H9 (cell line): Measurements from ENCODE around the gene SACM1L. TPM values are rescaled to one million over a fixed set of nuclear protein-coding genes. Genes with fewer than 3 reads are reported as not detected.

Source experiments
- DNase-seq: peaks from one replicate; pipeline ENCODE4 v3.0.0-alpha.2; 2017
- H2AFZ ChIP-seq: one replicate; pipeline ENCODE4 v1.6.1; 2013; ENCODE audit warnings: mild to moderate bottlenecking, low read length, control low read depth, moderate library complexity
- H2AK5ac ChIP-seq: 2 replicates; pipeline ENCODE4 v1.6.1; 2013; ENCODE audit warnings: low read length, control low read depth, mixed read lengths; ENCODE audit not compliant: insufficient read length
- H2BK120ac ChIP-seq: one replicate; pipeline ENCODE4 v1.6.1; 2013; ENCODE audit warnings: low read depth, mild to moderate bottlenecking, low read length, control low read depth, inconsistent platforms; ENCODE audit not compliant: poor library complexity, severe bottlenecking
- H2BK12ac ChIP-seq: 2 replicates; pipeline ENCODE4 v1.6.1; 2013; ENCODE audit warnings: low read length, control low read depth, mixed read lengths, low read depth; ENCODE audit not compliant: insufficient read length
- H2BK15ac ChIP-seq: 2 replicates; pipeline ENCODE4 v1.6.1; 2013; ENCODE audit warnings: low read depth, low read length, control low read depth
- H2BK20ac ChIP-seq: one replicate; pipeline ENCODE4 v1.6.1; 2013; ENCODE audit warnings: low read depth, mild to moderate bottlenecking, low read length, control low read depth, inconsistent platforms; ENCODE audit not compliant: poor library complexity, severe bottlenecking
- H2BK5ac ChIP-seq: 2 replicates; pipeline ENCODE4 v1.6.1; 2013; ENCODE audit warnings: low read length, control low read depth, mixed read lengths; ENCODE audit not compliant: insufficient read length
- H3K14ac ChIP-seq: 2 replicates; pipeline ENCODE4 v1.6.1; 2013; ENCODE audit warnings: low read length, control low read depth; ENCODE audit not compliant: insufficient read depth
- H3K18ac ChIP-seq: 2 replicates; pipeline ENCODE4 v1.6.1; 2013; ENCODE audit warnings: low read depth, mild to moderate bottlenecking, mixed read lengths, low read length, control low read depth; ENCODE audit not compliant: insufficient read length
- H3K23ac ChIP-seq: 2 replicates; pipeline ENCODE4 v1.6.1; 2013; ENCODE audit warnings: low read length, control low read depth, mixed read lengths, low read depth; ENCODE audit not compliant: insufficient read length
- H3K23me2 ChIP-seq: 2 replicates; pipeline ENCODE4 v1.6.1; 2013; ENCODE audit warnings: low read depth, mild to moderate bottlenecking, mixed read lengths, low read length, control low read depth; ENCODE audit not compliant: insufficient read length, poor library complexity, severe bottlenecking
- H3K27ac ChIP-seq: 2 replicates; pipeline ENCODE4 v1.5.1; 2013; ENCODE audit warnings: low read length, control low read depth, mixed read lengths, low read depth; ENCODE audit not compliant: insufficient read length
- H3K27me3 ChIP-seq: 2 replicates; pipeline ENCODE4 v1.6.1; 2013; ENCODE audit warnings: low read length, control low read depth, inconsistent platforms; ENCODE audit not compliant: insufficient read depth
- H3K4ac ChIP-seq: 2 replicates; pipeline ENCODE4 v1.6.1; 2013; ENCODE audit warnings: low read depth, mild to moderate bottlenecking, control low read depth, inconsistent platforms, low read length, moderate library complexity
- H3K4me1 ChIP-seq: 2 replicates; pipeline ENCODE4 v1.6.1; 2013; ENCODE audit warnings: low read length, control low read depth, inconsistent platforms; ENCODE audit not compliant: insufficient read depth
- H3K4me2 ChIP-seq: 2 replicates; pipeline ENCODE4 v1.6.1; 2013; ENCODE audit warnings: low read length, control low read depth, mixed read lengths; ENCODE audit not compliant: insufficient read length, insufficient read depth
- H3K56ac ChIP-seq: 2 replicates; pipeline ENCODE4 v1.6.1; 2013; ENCODE audit warnings: low read depth, mild to moderate bottlenecking, mixed read lengths, low read length, control low read depth; ENCODE audit not compliant: insufficient read length
- H3K79me1 ChIP-seq: 2 replicates; pipeline ENCODE4 v1.6.1; 2013; ENCODE audit warnings: low read depth, mild to moderate bottlenecking, moderate library complexity, low read length, control low read depth, inconsistent platforms; ENCODE audit not compliant: insufficient read depth, poor library complexity, severe bottlenecking
- H3K79me2 ChIP-seq: 2 replicates; pipeline ENCODE4 v1.6.1; 2013; ENCODE audit warnings: low read length, control low read depth, inconsistent platforms; ENCODE audit not compliant: insufficient read depth
- H3K9ac ChIP-seq: 2 replicates; pipeline ENCODE4 v1.6.1; 2013; ENCODE audit warnings: low read length, control low read depth, mixed read lengths; ENCODE audit not compliant: insufficient read length; ENCODE audit errors: extremely low read depth
- H3K9me3 ChIP-seq: one replicate; pipeline ENCODE4 v1.6.1; 2013; ENCODE audit warnings: low read depth, low read length, inconsistent platforms; ENCODE audit not compliant: control insufficient read depth
- H3T11ph ChIP-seq: one replicate; pipeline ENCODE4 v1.6.1; 2013; ENCODE audit warnings: mild to moderate bottlenecking, low read length, control low read depth, inconsistent platforms
- H4K20me1 ChIP-seq: one replicate; pipeline ENCODE4 v1.6.1; 2013; ENCODE audit not compliant: control insufficient read depth, insufficient read length, insufficient read depth
- H4K5ac ChIP-seq: 2 replicates; pipeline ENCODE4 v1.6.1; 2013; ENCODE audit warnings: low read depth, mild to moderate bottlenecking, mixed read lengths, low read length, control low read depth; ENCODE audit not compliant: insufficient read length
- H4K8ac ChIP-seq: replicated peaks from 2 replicates; pipeline ENCODE4 v1.6.1; 2013; ENCODE audit warnings: low read length, control low read depth, mixed read lengths, low read depth; ENCODE audit not compliant: insufficient read length
- H4K91ac ChIP-seq: 2 replicates; pipeline ENCODE4 v1.6.1; 2013; ENCODE audit warnings: low read depth, mild to moderate bottlenecking, moderate library complexity, mixed read lengths, low read length, control low read depth; ENCODE audit not compliant: insufficient read length
- H3K27ac Mint-ChIP-seq, 3 experiments: 2 replicates in 2 of 3; 3 replicates in 1 of 3; pipeline ENCODE4 v1.8.0; 2020 to 2021; ENCODE audit warnings: mixed read lengths in 3 of 3, mild to moderate bottlenecking in 1 of 3, moderate library complexity in 1 of 3
- H3K27me3 Mint-ChIP-seq: 2 replicates; pipeline ENCODE4 v1.8.0; 2021; ENCODE audit warnings: low read depth, mild to moderate bottlenecking, moderate library complexity, mixed read lengths
- H3K36me3 Mint-ChIP-seq, 3 experiments: 2 replicates in 2 of 3; 3 replicates in 1 of 3; pipeline ENCODE4 v1.8.0; 2020 to 2021; ENCODE audit warnings: low read depth in 3 of 3, mixed read lengths in 3 of 3; ENCODE audit not compliant: insufficient read depth in 1 of 3
- H3K4me1 Mint-ChIP-seq, 2 experiments: 2 replicates each; pipeline ENCODE4 v1.8.0; 2020; ENCODE audit warnings: mixed read lengths in 2 of 2
- H3K4me3 Mint-ChIP-seq, 2 experiments: 2 replicates in 1 of 2; 3 replicates in 1 of 2; pipeline ENCODE4 v1.8.0; 2020 to 2021; ENCODE audit warnings: mild to moderate bottlenecking in 2 of 2, mixed read lengths in 2 of 2, moderate library complexity in 1 of 2
- H3K9me3 Mint-ChIP-seq, 2 experiments: 2 replicates in 1 of 2; 3 replicates in 1 of 2; pipeline ENCODE4 v1.8.0; 2020; ENCODE audit warnings: mild to moderate bottlenecking in 2 of 2, mixed read lengths in 2 of 2, moderate library complexity in 1 of 2
- WGBS: extraction: QIAGEN DNeasy Blood & Tissue Kit; methylation state at CpG from one replicate; pipeline ENCODE4 v1.1.7; 2013; ENCODE audit warnings: missing lambda C conversion rate, low lambda C conversion rate, mixed read lengths; ENCODE audit not compliant: insufficient read length; ENCODE audit errors: extremely low coverage; 5-methylcytosine and 5-hydroxymethylcytosine counted together
- total RNA-seq: library from RNA; stranded (reverse); gene quantifications from 2 replicates; pipeline ENCODE4 v1.2.1, GENCODE V29; 2021
- TF ChIP-seq, protein P1 (sequence below): fragments of 200-600 bp; sonication (generic); conservative IDR thresholded peaks from 3 replicates; pipeline ENCODE4 v1.8.0; 2021; ENCODE audit warnings: antibody characterized with exemption, mild to moderate bottlenecking

The SACM1L gene
- total RNA-seq, 1 experiment from 2014 or later = 52.8 TPM

DNA sequence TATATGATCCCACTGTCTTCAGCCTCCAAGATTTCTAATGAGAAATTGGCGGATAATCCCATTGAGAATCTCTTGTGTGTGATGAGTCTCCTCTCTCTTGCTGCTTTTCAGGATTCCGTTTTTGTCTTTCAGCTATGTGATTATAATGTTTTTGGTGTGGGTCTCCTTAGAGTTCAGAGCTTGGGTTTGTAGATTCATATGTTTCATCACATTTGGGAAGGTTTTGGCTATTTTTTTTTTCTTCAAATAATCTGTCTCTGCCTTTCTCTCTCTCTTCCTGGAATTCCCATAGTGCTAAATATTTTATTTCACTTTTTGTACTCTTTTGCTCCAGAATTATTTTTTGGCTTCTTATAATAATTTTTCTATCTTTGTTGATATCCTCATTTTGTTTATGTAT, 40.4 kb downstream of the SACM1L start:
- H3K36me3 Mint-ChIP-seq = peaks cover 21 to 73% (median 66%) of the 10 kb centered on the region in 3 experiments; a peak in 6 of 7 replicates
- no peak overlapping the region for H2BK20ac ChIP-seq
- H2BK120ac ChIP-seq = no peak overlapping the region
- no peak for DNase-seq
- TF ChIP-seq, protein P1, sequence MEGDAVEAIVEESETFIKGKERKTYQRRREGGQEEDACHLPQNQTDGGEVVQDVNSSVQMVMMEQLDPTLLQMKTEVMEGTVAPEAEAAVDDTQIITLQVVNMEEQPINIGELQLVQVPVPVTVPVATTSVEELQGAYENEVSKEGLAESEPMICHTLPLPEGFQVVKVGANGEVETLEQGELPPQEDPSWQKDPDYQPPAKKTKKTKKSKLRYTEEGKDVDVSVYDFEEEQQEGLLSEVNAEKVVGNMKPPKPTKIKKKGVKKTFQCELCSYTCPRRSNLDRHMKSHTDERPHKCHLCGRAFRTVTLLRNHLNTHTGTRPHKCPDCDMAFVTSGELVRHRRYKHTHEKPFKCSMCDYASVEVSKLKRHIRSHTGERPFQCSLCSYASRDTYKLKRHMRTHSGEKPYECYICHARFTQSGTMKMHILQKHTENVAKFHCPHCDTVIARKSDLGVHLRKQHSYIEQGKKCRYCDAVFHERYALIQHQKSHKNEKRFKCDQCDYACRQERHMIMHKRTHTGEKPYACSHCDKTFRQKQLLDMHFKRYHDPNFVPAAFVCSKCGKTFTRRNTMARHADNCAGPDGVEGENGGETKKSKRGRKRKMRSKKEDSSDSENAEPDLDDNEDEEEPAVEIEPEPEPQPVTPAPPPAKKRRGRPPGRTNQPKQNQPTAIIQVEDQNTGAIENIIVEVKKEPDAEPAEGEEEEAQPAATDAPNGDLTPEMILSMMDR = no peak
- H3K79me2 ChIP-seq = no peaks in the 10 kb centered on the region; the same call in 1 of the 2 replicates
- no peaks in the 10 kb centered on the region for H3K9me3 ChIP-seq
- no peak overlapping the region for H2BK5ac ChIP-seq
- H3K56ac ChIP-seq = no peak overlapping the region
- H3K4me1 Mint-ChIP-seq = no peaks in the 10 kb centered on the region
- H3K18ac ChIP-seq = no peak overlapping the region
- no peak overlapping the region for H2AK5ac ChIP-seq
- no peaks in the 10 kb centered on the region for H3K23me2 ChIP-seq
- H3K4ac ChIP-seq = no peak overlapping the region
- H2AFZ ChIP-seq = no peak overlapping the region
- peak overlapping the region in 2 of 3 experiments; percentile 31 to 62; a peak in 4 of 7 replicates for H3K27ac Mint-ChIP-seq
- no peak overlapping the region for H3K27ac ChIP-seq
- H2BK15ac ChIP-seq = no peak overlapping the region
- H3K14ac ChIP-seq = no peak overlapping the region
- no peak overlapping the region for H4K5ac ChIP-seq
- H4K20me1 ChIP-seq = no peaks in the 10 kb centered on the region
- H3K4me2 ChIP-seq = no peak overlapping the region
- H3K27me3 Mint-ChIP-seq = no peaks in the 10 kb centered on the region
- no peak overlapping the region for H3T11ph ChIP-seq
- WGBS = no CpG with 5 or more reads among the region's 2 CpGs
- H3K79me1 ChIP-seq = no peaks in the 10 kb centered on the region
- H4K8ac ChIP-seq = no peak overlapping the region
- no peak overlapping the region for H3K23ac ChIP-seq
- no peaks in the 10 kb centered on the region for H3K4me1 ChIP-seq
- H3K9ac ChIP-seq = no peak overlapping the region
- no peaks in the 10 kb centered on the region for H3K9me3 Mint-ChIP-seq
- no peak overlapping the region for H4K91ac ChIP-seq
- H3K27me3 ChIP-seq = no peaks in the 10 kb centered on the region
- H3K4me3 Mint-ChIP-seq = no peak overlapping the region
- no peak overlapping the region for H2BK12ac ChIP-seq
